Measurements from ENCODE around the gene GPR55.

The GPR55 gene

DNA sequence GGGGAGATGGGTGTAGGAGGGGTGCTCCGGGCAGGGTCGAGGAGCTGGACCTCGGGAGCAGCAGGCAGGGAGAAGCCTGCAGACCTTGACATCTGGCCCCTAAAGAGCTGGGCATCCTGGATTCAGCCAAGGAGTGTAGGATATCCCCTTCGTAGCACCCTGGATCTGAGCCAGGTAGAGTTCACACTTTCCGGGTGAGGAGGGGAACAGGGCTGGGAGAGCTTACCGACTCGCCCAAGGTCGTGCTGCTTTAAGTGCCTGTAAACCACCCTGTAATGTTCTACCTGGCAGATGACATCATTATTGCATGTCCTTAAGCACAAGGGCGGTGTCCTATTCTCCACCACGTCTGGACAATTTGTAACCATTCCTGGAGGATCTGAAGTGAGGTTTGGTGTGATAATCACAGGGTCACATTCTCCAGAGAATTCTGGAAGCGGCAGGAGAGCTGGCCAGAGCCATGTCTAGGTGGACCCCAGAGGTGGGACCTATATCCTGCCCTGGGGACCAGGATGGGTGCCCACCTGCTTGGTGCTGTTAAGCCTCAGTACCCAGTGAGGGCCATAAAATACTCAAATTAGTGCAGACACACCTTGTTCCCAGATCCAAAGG lies 45.7 kb downstream of the GPR55 start:
- DNase-seq, result no peak

DNA sequence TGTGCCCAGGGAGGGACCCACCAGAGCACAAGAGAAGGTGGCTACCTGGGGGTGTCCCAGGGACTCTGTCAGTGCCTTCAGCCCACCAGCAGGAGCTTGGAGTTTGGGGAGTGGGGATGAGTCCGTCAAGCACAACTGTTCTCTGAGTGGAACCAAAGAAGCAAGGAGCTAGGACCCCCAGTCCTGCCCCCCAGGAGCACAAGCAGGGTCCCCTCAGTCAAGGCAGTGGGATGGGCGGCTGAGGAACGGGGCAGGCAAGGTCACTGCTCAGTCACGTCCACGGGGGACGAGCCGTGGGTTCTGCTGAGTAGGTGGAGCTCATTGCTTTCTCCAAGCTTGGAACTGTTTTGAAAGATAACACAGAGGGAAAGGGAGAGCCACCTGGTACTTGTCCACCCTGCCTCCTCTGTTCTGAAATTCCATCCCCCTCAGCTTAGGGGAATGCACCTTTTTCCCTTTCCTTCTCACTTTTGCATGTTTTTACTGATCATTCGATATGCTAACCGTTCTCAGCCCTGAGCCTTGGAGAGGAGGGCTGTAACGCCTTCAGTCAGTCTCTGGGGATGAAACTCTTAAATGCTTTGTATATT lies 46.3 kb downstream of the GPR55 start:
- no peak for DNase-seq

DNA sequence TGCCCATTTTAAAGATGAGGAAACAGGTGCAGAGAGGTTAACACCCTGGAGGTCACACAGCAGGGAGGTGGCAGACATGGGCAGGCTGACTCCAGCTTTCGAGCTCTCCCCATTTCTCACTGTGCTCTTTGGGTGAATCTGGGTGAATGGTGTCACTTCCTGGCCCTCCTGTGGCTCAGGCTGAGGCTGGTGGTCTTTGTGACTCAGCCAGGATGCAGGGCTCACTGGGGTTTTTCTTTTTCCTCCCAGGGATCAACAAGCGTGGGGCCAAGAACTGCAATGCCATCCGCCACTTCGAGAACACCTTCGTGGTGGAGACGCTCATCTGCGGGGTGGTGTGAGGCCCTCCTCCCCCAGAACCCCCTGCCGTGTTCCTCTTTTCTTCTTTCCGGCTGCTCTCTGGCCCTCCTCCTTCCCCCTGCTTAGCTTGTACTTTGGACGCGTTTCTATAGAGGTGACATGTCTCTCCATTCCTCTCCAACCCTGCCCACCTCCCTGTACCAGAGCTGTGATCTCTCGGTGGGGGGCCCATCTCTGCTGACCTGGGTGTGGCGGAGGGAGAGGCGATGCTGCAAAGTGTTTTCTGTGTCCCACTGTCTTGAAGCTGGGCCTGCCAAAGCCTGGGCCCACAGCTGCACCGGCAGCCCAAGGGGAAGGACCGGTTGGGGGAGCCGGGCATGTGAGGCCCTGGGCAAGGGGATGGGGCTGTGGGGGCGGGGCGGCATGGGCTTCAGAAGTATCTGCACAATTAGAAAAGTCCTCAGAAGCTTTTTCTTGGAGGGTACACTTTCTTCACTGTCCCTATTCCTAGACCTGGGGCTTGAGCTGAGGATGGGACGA lies 47.1 kb downstream of the GPR55 start:
- DNase-seq, result no peak

DNA sequence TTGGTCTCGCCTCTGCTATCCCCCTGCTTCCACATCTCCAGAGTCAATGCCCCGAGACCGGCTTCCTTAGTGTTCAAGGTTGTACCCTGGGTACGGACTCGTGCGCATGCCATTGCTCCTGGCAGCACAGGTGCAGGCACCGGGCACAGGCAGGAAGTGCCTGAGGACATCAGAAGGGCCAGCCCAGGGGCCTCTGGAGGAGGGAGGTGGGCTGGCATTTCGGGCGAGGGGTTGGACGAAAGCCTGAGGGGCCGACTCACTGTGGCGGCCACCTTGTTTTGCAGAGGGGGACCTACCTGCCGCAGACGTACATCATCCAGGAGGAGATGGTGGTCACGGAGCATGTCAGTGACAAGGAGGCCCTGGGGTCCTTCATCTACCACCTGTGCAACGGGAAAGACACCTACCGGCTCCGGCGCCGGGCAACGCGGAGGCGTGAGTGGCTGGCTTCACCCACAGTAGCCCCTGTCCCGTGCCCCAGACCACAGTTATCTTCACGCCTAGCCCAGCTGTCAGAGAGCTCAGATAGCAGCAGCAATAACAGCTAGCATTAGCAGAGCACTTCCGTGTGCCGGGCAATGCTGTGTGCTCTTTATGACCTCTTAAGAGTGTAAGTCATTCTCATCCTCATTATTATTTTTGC lies 47.8 kb downstream of the GPR55 start:
- DNase-seq, result no peak

DNA sequence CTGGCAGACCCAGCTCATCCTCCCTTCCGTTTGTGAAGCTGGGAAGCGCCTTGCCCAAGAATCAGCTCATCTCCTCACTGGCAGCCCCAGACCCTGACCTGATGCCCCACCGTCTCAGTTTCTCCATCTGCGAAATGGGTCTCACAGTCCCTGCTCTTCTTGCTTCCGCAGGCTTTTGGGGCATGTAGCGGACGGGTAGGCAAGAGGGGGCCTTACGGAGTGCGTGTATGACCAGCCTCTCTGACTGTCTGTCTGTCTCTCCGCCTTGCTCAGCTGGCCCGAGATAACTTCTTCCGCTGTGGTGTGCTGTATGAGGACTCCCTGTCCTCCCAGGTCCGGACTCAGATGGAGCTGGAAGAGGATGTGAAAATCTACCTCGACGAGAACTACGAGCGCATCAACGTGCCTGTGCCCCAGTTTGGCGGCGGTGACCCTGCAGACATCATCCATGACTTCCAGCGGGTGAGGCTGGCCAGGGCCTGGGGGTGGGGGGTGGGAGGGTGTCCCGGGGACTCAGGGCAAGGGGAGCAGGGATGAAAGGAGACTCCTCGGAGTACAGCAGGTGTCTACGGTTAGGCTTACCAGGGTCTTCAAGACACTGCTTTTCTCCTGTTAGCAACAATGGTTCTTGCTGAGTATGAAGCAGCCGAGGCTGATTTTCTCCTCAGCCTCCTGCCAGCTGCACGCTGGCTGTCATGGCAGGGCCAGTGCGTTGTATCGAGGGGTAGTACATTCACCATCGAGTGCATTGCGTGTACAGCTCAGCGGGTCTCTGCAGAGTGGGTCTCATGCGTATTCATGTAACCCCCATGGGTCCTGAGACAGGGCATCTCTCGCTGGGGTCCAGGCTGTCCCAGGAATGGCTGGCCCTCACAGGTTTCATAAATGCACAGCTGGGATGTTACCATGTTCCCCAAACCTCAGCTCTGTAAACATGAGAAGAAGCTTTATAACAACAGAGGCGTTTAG lies 49.4 kb downstream of the GPR55 start:
- no peak for DNase-seq

DNA sequence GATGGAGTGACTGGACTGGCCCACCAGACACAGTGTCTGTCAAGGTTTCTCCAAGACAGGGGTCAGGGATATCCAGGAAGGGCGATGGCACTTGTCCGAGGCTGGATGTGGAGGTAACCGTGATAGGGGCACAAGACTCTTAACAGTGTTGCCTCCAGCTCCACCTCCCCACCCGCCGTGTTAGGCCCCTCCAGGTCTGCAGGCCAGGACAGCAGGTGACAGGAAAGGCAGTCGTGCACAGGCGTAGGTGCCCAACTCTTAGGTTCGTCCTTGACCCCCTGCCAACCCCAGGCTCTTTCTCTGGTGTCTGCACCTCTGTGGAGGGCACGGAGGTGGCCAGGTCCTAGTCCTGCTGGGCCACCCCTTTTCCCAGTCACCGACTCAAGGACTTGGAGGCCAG lies 50.2 kb downstream of the GPR55 start:
- no peak for DNase-seq

DNA sequence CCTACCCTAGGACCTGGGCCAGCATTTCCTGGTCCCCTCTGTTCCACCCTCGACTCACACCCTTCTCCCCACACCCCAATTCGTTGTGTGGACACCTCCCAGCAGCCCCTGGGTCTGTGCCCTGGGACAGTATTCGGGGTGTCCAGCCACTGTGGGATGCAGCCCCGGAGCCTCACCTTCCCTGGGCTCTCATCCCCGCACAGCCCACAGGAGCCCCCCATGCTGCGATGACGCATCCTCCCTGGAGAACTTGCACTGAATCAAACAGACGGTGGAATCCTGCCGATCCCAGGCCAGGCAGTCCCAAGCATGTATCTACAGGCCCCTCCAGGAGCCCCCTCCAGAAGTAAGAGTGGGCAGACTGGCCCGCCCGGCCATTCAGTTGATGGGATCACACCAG lies 50.6 kb downstream of the GPR55 start:
- DNase-seq, result no peak

DNA sequence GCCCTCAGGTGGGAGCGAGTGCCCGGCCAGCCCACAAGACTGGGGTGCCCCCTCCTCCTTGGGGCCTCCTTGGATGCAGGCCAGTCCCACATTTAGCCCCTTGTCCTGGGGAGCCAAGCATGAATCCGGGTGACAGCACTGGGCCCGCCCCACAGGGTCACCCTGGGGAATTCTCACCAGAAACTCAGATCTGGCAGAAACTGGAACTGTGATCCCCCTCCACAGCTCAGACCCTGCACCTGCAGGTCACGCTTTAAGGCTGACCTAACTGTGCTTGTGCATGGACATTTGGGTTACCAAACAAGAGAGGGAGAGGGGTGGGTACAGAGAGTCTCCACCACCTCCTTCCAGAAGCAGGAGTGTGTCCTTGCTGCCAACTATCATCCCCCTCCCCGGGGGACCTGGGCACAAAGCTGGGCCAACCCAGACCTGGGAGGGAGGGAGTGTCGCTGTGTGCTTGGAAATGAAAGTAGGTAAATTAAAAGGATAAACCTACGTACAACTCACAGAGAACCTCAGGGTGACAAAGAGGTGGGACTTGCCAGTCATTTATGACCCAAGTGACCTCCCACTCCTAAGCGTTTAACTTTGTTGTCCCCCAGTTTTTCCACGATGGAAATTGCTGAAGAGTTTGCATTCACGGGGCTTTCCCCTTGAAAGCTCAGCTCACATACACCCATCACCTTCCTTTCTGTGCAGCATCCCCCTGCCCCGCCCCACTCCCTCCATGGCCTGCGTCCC lies 51.2 kb downstream of the GPR55 start:
- DNase-seq, result no peak

DNA sequence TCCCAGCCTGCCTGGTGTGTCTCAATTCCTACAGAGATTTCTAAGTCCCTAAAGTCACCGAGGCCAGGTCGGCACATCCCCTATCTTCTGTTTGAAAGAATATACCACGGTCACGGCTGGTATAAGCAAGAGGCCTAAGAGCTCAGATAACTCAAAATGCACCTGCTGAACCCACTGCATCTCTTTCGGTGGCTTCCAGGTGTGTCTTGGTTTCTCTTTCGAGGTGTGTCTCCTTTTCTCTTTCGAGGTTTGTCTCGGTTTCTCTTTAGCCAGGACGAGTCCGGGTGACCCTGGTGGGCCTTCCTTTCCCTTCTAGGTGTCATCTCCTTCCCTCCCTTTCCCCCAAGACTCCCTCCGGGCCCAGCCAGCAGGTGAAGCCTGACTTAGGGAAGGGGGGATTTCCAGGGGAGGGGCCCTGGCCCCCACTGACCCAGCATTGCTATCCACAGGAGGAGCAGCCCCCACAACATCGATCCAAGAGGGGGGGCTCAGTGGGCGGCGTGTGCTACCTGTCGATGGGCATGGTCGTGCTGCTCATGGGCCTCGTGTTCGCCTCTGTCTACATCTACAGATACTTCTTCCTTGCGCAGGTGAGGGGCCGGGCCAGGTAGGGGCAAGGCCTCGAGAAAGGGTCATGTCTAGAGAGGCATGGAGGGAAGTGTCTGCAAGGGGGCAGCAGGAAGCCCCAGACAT lies 51.9 kb downstream of the GPR55 start:
- DNase-seq, result no peak

DNA sequence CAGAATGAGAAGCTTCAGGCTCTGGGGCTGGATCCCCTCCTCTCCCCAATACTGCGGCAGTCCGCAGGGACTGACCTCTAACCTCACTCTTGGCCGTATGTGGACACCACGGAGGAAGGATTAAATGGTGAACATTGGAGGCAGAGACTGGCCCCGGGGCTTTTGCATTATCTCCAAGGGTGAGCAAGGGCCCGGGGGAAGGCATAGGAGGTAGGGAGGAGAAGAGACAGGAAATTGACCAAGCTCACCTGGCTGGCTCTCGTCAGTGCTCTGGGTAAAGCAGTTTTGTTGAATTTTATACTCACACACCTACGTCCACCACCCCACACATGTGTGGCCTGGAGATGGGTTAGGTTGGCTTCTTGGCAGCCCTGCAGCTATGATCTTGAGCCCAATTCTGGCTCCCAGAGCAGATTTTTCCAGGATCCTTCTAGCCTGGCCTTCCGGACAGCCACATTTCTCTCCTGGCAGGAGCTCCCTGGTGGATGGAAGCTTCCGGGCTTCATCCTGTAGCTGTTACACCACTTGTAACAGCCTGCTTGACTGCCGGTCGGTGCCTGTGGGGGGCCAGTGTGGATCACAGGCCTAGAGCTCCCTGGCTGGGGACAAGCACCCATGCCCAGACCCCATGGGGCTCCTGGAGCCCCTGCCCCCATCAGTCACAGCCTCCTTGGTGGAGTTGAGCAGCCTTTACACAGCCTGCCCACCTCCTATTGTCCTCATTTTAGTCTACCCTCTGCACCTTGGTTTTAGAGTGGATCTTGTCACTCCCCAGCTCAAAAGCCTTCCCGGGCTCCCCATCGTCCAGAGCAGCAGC lies 52.7 kb downstream of the GPR55 start:
- no peak for DNase-seq

DNA sequence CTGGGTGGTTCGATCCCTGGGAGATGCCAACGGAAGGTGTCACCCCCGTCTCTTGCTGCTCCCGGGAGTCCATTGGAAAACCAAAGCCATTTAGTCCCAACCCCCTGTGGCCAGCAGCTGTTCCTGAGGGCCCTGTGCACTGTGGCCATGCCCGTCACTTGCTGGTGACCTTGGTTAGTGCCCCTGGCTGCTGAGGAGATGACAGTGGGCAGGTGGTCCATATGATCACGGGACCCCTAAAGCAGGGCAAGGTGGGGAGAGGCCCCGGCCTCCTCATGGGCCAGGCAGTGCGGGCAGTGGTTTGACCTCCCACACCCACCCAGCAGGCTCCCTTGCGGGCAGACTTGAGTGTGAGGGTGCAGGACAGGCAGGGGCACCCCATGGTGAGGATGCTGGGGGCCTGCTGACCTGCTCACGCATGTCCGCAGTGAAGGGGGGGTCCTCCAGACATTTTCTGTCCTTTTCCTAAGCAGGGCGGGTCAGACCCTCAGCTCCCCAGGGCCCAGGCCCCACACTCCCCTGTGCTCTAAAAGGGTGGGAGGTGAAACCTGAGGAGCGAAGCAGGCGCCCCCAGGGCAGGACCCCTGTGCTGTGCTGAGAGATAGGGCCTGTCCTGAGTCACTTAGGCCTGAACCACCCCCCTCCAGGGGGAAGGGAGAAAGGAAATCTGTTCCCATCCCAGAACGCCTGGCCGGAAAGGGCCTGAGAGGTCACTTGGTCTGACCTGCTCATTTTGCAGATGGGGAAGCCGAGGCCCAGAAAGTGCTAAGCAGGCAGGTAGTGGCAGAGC lies 53.5 kb downstream of the GPR55 start:
- DNase-seq, result no peak

DNA sequence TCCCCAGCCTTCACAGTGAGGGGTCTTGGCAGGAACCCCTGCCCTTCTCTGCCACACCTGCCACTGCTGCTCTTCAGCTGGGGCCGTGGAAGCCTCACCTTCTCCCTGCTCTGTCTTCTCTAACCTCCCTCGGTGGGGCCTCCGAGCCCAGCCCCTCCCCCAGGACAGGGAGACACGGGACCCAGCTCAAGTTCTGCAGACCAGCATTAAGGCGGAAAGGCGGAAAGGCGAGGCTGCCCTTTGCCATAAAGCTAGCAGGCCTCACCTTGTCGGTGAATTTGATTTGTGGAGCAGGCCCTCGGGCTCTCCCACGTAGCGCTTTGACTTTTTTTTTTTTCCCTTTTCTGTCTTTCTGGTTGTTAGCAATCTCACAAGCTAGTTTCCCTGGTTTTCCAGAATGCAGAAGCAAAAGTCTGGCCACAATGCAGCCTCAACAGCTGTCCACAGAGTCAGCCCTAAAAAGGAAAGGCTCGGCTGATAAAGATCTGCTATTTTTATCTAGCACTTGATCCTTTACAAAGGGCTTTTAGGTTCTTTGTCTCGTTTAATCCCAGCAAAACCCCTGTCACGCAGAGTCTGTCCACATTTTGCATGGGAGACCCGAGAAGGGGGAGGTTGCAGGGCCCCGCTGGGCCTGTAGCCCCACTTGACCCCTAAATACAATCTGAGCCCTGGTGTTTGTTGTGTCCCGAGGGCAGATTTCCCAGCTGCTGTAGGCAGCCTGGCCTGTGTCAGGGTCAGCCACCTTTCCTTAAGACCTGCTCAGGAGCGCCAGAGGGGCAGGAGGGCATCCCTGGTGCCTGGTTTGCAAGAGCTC lies 54.3 kb downstream of the GPR55 start:
- DNase-seq, result no peak

DNA sequence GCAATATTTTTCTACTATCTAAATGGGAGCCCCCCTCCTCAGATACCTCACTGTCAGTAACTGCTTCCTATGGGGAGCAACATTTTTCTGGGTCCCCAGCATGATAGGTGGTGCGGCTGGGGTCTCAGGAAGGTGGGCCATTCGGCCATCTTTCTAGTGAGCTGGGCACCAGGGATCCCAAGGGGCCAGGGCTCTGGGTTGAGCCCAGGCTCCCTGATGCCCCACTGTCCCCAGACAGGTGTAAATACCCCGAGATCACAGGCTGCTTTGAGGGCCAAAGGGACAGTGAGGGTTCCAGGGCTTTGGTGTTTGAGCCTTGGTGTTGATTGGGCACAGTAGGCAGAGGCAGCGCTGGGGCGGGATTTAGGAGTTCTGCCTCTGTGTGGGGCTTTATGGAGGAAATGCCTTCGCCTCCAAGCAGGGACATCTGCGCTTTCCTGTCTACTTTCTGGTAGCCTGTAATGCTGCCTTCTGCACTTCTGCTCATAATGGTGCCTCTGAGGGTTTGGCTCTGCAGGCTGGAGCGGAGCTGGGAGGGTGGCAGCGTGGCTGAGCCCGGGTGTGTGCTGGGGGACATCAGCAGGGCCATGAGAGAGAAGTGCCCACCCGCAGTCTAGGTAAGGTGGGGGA lies 55.0 kb downstream of the GPR55 start:
- DNase-seq, result no peak

DNA sequence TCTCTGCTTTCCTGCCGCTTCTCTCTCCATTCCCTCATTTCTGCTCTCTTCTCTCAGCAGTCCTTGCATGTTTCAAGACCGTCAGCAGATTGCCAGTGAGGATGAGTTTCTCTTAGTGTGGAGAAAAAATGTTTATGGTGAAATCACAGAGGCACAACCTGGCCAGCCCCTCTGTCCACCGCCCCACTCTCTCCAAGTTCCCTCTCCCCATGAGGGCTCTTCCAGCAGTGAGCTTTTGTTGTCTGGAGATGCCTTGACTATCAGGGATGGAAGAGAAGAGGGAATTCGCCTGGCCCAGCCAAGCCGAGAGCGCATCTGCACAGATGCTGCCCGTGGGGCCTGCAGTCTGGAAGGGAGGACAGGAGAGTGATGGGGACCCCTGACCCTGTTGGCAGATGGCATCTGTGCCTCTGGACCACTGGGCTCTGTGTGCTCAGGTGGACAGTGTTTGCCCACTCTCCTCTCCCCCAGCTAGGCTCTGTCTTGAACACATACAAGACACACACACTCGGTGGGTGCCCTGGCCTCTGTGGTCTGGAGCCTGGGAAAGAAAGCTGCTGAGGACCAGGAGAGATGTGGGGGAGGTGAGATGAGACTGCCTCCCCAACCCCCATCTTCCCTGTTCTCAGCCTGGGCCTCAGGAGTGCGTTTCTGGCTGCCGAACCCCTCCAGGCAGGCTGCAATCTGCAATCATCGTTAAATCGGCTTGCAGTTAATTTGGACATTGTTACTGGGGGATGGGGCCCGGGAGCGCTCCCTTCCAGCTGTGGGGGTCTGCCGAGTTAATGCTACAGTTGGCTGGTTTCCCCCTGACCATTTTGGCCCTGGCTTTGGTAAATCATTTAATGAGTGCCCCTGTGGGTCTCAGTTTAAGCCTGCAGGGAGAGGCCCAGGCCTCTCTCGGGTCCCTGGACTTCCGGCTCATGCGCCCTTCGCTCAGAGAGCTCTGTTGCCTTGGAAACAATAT lies 55.8 kb downstream of the GPR55 start:
- DNase-seq, result no peak

DNA sequence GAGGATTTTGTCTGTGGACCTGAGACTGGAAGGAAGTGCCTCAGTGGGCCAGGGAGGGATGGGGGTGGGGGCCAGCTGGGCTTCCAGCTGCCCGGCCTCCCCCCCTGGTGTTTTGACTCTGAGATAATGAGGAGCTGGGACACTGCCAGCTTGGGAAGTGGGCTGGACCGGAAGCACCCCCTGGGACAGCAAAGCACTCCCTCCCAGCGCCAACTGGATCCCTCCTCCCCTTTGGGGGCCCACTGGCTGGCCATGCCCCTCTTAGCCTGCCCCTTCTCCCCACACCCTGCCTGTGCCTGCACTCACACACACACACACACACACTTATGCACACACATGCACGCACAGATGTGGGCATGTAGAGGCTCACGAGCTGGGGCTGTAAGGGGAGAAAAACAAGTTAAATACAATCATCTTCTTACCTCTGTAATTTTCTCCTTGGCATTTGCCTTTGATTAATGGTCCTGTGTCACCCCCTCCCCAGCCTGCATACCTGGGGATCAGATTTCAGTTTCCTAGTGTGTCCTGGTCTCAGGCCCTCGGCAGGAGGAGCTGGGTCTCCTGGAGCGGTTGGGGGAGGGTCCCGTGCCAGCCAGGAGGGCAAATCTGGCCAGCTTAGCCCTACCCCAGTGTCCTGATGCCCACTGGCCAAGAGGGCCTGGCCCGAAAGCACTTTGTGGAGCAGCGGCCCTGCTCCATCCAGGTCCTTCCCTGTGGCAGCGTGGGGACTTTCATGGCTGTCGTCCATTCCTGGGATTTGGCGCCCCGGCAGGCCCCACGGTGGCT lies 56.7 kb downstream of the GPR55 start:
- DNase-seq, result peak; percentile 46
